ENCODE data around the gene SBNO2.

The SBNO2 gene

GRCh38 chr19:1079566-1080111, 94.4 kb downstream of the SBNO2 start:
- peak in 1 of 2 donors; percentile 78 for DNase-seq (ENCODE audit: extremely low read depth in 1 of 2, low read depth in 1 of 2)

- DNase-seq (ENCODE audit: extremely low read depth in 1 of 2, low read depth in 1 of 2), result peak; percentile 79 to 90
Measured at GRCh38 chr19:1076951-1077350, 97.1 kb downstream of the SBNO2 start.

- no peak for DNase-seq (ENCODE audit: extremely low read depth in 1 of 2, low read depth in 1 of 2)
Measured at GRCh38 chr19:1076046-1076386, 98.1 kb downstream of the SBNO2 start.

GRCh38 chr19:1074544-1075283, 99.4 kb downstream of the SBNO2 start:
- DNase-seq (ENCODE audit: extremely low read depth in 1 of 2, low read depth in 1 of 2), result peak; percentile 68

- DNase-seq (ENCODE audit: extremely low read depth in 1 of 2, low read depth in 1 of 2), result no peak
Measured at GRCh38 chr19:1073956-1074517, 100.0 kb downstream of the SBNO2 start.

GRCh38 chr19:1073063-1073955, 100.8 kb downstream of the SBNO2 start:
- DNase-seq (ENCODE audit: extremely low read depth in 1 of 2, low read depth in 1 of 2), result no peak

GRCh38 chr19:1072371-1073015, 101.6 kb downstream of the SBNO2 start:
- DNase-seq (ENCODE audit: extremely low read depth in 1 of 2, low read depth in 1 of 2), result no peak

- no peak for DNase-seq (ENCODE audit: extremely low read depth in 1 of 2, low read depth in 1 of 2)
Measured at GRCh38 chr19:1070931-1071791, 102.9 kb downstream of the SBNO2 start.

- no peak for DNase-seq (ENCODE audit: extremely low read depth in 1 of 2, low read depth in 1 of 2)
Measured at GRCh38 chr19:1070576-1070930, 103.5 kb downstream of the SBNO2 start.

GRCh38 chr19:1069009-1069779, 104.9 kb downstream of the SBNO2 start:
- DNase-seq (ENCODE audit: extremely low read depth in 1 of 2, low read depth in 1 of 2), result no peak

- no peak for DNase-seq (ENCODE audit: extremely low read depth in 1 of 2, low read depth in 1 of 2)
Measured at GRCh38 chr19:1068009-1069001, 105.8 kb downstream of the SBNO2 start.

GRCh38 chr19:1067341-1067957, 106.6 kb downstream of the SBNO2 start:
- no peak for DNase-seq (ENCODE audit: extremely low read depth in 1 of 2, low read depth in 1 of 2)

GRCh38 chr19:1066748-1067340, 107.2 kb downstream of the SBNO2 start, which contains the start of gene ARHGAP45:
ARHGAP45 (plus strand) TSS chr19:1067167; CDS start chr19:1067406, 239 bp downstream.
- peak; percentile 65 to 77 for DNase-seq (ENCODE audit: extremely low read depth in 1 of 2, low read depth in 1 of 2)

GRCh38 chr19:1066251-1066747, 107.8 kb downstream of the SBNO2 start:
- no peak for DNase-seq (ENCODE audit: extremely low read depth in 1 of 2, low read depth in 1 of 2)

- DNase-seq (ENCODE audit: extremely low read depth in 1 of 2, low read depth in 1 of 2), result no peak
Measured at GRCh38 chr19:1065606-1066109, 108.4 kb downstream of the SBNO2 start.

GRCh38 chr19:1064661-1065605, 109.1 kb downstream of the SBNO2 start:
- no peak for DNase-seq (ENCODE audit: extremely low read depth in 1 of 2, low read depth in 1 of 2)

Measured in stimulated activated CD8-positive, alpha-beta memory T cell treated with anti-CD3 and anti-CD28 coated beads, Interleukin-7, amount 100 ng/mL, for 48 hours (primary cell).